ENCODE measurements around the gene GRM8. TPM values are rescaled to one million over a fixed set of nuclear protein-coding genes. Genes with fewer than 3 reads are reported as not detected.

Gene GRM8
- total and polyA plus RNA-seq, 4 donors = 0.28 to 4.9 (median 2.8) TPM

DNA sequence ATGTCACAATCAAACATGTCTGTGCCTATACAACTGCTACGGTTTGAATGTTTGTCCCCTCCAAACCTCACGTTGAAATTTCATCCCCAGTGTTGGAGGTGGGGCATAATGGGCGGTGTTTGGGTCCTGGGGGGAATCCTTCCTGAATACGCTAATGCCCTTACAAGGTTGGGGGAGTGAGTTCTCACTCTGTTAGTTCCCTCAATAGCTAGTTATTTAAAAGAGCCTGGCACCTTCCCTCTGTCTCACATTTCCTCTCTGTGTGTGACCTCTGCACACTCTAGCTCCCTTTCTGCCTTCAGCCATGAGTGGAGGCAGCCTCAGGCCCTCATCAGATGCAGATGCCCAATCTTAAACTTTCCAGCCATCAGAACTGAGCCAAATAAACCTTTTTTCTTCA lies 129.5 kb downstream of the GRM8 start:
- 67% methylated on average over 4 of the region's 4 CpGs for WGBS
- Histone ChIP-seq H3K9me3 (ENCODE audit: control insufficient read depth in 4 of 4, low read length in 3 of 4) (no peaks in the 10 kb centered on the region), H3K4me1 (ENCODE audit: control insufficient read depth in 4 of 4, insufficient read depth in 4 of 4, low read length in 3 of 4) (no peaks in the 10 kb centered on the region), H3K36me3 (ENCODE audit: control insufficient read depth in 4 of 4, insufficient read depth in 3 of 4, low read depth in 1 of 4, low read length in 3 of 4) (no peaks in the 10 kb centered on the region), H3K9ac (ENCODE audit: low read depth in 1 of 2, low read length in 2 of 2) (no peak overlapping the region), H3K27ac (ENCODE audit: low read depth in 1 of 2, low read length in 2 of 2) (no peak overlapping the region), H3K27me3 (ENCODE audit: control insufficient read depth in 4 of 4, insufficient read depth in 4 of 4, low read length in 3 of 4) (no peaks in the 10 kb centered on the region), H3K4me3 (ENCODE audit: low read depth in 1 of 3, low read length in 3 of 3) (no peak overlapping the region)
- no peak for DNase-seq (ENCODE audit: low spot score)
- TF ChIP-seq, protein P1, sequence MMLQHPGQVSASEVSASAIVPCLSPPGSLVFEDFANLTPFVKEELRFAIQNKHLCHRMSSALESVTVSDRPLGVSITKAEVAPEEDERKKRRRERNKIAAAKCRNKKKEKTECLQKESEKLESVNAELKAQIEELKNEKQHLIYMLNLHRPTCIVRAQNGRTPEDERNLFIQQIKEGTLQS (IDR thresholded peaks at IDR 0.05) = no peak
- no peak for TF ChIP-seq FOXA2 (IDR thresholded peaks at IDR 0.05)
- TF ChIP-seq, protein P2, sequence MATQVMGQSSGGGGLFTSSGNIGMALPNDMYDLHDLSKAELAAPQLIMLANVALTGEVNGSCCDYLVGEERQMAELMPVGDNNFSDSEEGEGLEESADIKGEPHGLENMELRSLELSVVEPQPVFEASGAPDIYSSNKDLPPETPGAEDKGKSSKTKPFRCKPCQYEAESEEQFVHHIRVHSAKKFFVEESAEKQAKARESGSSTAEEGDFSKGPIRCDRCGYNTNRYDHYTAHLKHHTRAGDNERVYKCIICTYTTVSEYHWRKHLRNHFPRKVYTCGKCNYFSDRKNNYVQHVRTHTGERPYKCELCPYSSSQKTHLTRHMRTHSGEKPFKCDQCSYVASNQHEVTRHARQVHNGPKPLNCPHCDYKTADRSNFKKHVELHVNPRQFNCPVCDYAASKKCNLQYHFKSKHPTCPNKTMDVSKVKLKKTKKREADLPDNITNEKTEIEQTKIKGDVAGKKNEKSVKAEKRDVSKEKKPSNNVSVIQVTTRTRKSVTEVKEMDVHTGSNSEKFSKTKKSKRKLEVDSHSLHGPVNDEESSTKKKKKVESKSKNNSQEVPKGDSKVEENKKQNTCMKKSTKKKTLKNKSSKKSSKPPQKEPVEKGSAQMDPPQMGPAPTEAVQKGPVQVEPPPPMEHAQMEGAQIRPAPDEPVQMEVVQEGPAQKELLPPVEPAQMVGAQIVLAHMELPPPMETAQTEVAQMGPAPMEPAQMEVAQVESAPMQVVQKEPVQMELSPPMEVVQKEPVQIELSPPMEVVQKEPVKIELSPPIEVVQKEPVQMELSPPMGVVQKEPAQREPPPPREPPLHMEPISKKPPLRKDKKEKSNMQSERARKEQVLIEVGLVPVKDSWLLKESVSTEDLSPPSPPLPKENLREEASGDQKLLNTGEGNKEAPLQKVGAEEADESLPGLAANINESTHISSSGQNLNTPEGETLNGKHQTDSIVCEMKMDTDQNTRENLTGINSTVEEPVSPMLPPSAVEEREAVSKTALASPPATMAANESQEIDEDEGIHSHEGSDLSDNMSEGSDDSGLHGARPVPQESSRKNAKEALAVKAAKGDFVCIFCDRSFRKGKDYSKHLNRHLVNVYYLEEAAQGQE (IDR thresholded peaks at IDR 0.05) = no peak
- no peak for TF ChIP-seq FOXA1 (IDR thresholded peaks at IDR 0.05)
- TF ChIP-seq GABPA (IDR thresholded peaks at IDR 0.05 in 1 of 2, conservative IDR thresholded peaks at IDR 0.05 in 1 of 2) = no peak
- TF ChIP-seq, protein P3, sequence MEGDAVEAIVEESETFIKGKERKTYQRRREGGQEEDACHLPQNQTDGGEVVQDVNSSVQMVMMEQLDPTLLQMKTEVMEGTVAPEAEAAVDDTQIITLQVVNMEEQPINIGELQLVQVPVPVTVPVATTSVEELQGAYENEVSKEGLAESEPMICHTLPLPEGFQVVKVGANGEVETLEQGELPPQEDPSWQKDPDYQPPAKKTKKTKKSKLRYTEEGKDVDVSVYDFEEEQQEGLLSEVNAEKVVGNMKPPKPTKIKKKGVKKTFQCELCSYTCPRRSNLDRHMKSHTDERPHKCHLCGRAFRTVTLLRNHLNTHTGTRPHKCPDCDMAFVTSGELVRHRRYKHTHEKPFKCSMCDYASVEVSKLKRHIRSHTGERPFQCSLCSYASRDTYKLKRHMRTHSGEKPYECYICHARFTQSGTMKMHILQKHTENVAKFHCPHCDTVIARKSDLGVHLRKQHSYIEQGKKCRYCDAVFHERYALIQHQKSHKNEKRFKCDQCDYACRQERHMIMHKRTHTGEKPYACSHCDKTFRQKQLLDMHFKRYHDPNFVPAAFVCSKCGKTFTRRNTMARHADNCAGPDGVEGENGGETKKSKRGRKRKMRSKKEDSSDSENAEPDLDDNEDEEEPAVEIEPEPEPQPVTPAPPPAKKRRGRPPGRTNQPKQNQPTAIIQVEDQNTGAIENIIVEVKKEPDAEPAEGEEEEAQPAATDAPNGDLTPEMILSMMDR (IDR thresholded peaks at IDR 0.05; ENCODE audit: low read depth, low read length, missing input control) = no peak
- TF ChIP-seq, protein P4, sequence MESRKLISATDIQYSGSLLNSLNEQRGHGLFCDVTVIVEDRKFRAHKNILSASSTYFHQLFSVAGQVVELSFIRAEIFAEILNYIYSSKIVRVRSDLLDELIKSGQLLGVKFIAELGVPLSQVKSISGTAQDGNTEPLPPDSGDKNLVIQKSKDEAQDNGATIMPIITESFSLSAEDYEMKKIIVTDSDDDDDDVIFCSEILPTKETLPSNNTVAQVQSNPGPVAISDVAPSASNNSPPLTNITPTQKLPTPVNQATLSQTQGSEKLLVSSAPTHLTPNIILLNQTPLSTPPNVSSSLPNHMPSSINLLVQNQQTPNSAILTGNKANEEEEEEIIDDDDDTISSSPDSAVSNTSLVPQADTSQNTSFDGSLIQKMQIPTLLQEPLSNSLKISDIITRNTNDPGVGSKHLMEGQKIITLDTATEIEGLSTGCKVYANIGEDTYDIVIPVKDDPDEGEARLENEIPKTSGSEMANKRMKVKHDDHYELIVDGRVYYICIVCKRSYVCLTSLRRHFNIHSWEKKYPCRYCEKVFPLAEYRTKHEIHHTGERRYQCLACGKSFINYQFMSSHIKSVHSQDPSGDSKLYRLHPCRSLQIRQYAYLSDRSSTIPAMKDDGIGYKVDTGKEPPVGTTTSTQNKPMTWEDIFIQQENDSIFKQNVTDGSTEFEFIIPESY (IDR thresholded peaks at IDR 0.05) = no peak
- no peak for TF ChIP-seq RXRA (IDR thresholded peaks at IDR 0.05)
- TF ChIP-seq SP1 (IDR thresholded peaks at IDR 0.05) = no peak

DNA sequence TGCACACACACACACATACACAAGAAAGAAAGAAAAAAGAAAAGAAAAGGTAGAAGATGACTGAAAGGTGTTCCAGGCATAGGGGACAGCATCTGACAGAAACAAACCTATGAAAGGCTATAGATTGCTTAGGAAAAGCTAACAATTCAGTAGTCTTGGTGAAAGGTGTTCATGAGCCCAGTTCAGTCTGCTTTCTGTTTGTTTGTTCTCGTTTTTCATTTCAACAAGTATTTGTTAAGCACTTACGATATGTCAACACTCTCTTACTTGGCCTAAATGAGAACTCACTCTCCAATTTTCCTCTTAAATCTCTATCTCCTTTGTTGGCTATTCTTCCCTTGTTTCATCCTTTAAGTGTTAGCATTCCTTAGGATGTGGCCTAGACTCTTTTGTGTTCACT lies 133.2 kb downstream of the GRM8 start:
- Histone ChIP-seq H3K27ac (ENCODE audit: low read depth in 1 of 2, low read length in 2 of 2) (no peak overlapping the region), H3K36me3 (ENCODE audit: control insufficient read depth in 4 of 4, insufficient read depth in 3 of 4, low read depth in 1 of 4, low read length in 3 of 4) (no peaks in the 10 kb centered on the region), H3K4me1 (ENCODE audit: control insufficient read depth in 4 of 4, insufficient read depth in 4 of 4, low read length in 3 of 4) (no peaks in the 10 kb centered on the region), H3K9me3 (ENCODE audit: control insufficient read depth in 4 of 4, low read length in 3 of 4) (no peaks in the 10 kb centered on the region), H3K4me3 (ENCODE audit: low read depth in 1 of 3, low read length in 3 of 3) (no peak overlapping the region), H3K27me3 (ENCODE audit: control insufficient read depth in 4 of 4, insufficient read depth in 4 of 4, low read length in 3 of 4) (no peaks in the 10 kb centered on the region), H3K9ac (ENCODE audit: low read depth in 1 of 2, low read length in 2 of 2) (no peak overlapping the region)
- TF ChIP-seq TAF1 (conservative IDR thresholded peaks at IDR 0.05) = no peak
- no peak for TF ChIP-seq NR2F2 (IDR thresholded peaks at IDR 0.05)
- no peak for TF ChIP-seq GABPA (IDR thresholded peaks at IDR 0.05 in 1 of 2, conservative IDR thresholded peaks at IDR 0.05 in 1 of 2)
- TF ChIP-seq, protein P4 (IDR thresholded peaks at IDR 0.05) = no peak
- no peak for TF ChIP-seq YY1 (IDR thresholded peaks at IDR 0.05)
- TF ChIP-seq, protein P1 (IDR thresholded peaks at IDR 0.05) = no peak
- TF ChIP-seq, protein P2 (IDR thresholded peaks at IDR 0.05) = no peak
- TF ChIP-seq, protein P5, sequence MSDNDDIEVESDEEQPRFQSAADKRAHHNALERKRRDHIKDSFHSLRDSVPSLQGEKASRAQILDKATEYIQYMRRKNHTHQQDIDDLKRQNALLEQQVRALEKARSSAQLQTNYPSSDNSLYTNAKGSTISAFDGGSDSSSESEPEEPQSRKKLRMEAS (IDR thresholded peaks at IDR 0.05) = no peak
- WGBS = 76% methylated on average over 2 of the region's 2 CpGs
- DNase-seq (ENCODE audit: low spot score) = no peak
